SK-N-SH (cell line): ENCODE data around the gene QSOX2. TPM values are rescaled to one million over a fixed set of nuclear protein-coding genes. Genes with fewer than 3 reads are reported as not detected.

Experiments
- CTCF ChIA-PET: fragments of 300-600, 350-600 bp; formaldehyde crosslinking; extraction: SDS; loops from one replicate; lab custom pipeline; 2021; lab: Yijun Ruan, JAX
- POLR2A ChIA-PET: fragments of 350-600 bp; sonication (Branson Sonifier 250); formaldehyde crosslinking; extraction: SDS; loops from one replicate; lab custom pipeline; 2020; ENCODE audit warnings: antibody characterized with exemption, inconsistent platforms; lab: Yijun Ruan, JAX
- DNase-seq: peaks from one replicate; pipeline ENCODE4 v3.0.0; 2012
- H2AFZ ChIP-seq: fragments of 200-600 bp; sonication (generic); 2 replicates; pipeline ENCODE4 v1.8.1; 2016; ENCODE audit warnings: antibody characterized with exemption, mild to moderate bottlenecking, low read depth
- H3F3A ChIP-seq: fragments of 200-600 bp; sonication (generic); replicated peaks from 2 replicates; pipeline ENCODE3; 2016; ENCODE audit warnings: antibody characterized with exemption, mild to moderate bottlenecking; ENCODE audit not compliant: insufficient read depth
- H3K27ac ChIP-seq, 2 experiments: fragments of 200-500 bp in 1 of 2; fragments of 200-600 bp in 1 of 2; sonication (Bioruptor generic) in 1 of 2; sonication (generic), shearing (Covaris generic) in 1 of 2; 2 replicates each; pipeline versions ENCODE4 v1.5.1 to v1.6.1; 2014 to 2016; ENCODE audit warnings: low read depth in 2 of 2, inconsistent platforms in 1 of 2, low read length in 1 of 2, mild to moderate bottlenecking in 1 of 2, mixed read lengths in 1 of 2
- H3K27me3 ChIP-seq: fragments of 200-600 bp; sonication (generic), shearing (Covaris generic); 2 replicates; pipeline ENCODE4 v1.6.1; 2016; ENCODE audit warnings: mixed run types; ENCODE audit not compliant: insufficient read depth
- H3K36me3 ChIP-seq, 2 experiments: fragments of 200-500 bp in 1 of 2; fragments of 200-600 bp in 1 of 2; sonication (Bioruptor generic) in 1 of 2; sonication (generic) in 1 of 2; replicated peaks in 1 of 2; 2 replicates each; pipeline versions ENCODE3 to v1.5.1; 2014 to 2016; ENCODE audit warnings: low read length in 1 of 2, mild to moderate bottlenecking in 1 of 2; ENCODE audit not compliant: insufficient read depth in 2 of 2, control insufficient read depth in 1 of 2
- H3K4me1 ChIP-seq, 2 experiments: fragments of 200-500 bp in 1 of 2; fragments of 200-600 bp in 1 of 2; sonication (Bioruptor generic) in 1 of 2; sonication (generic), shearing (Covaris generic) in 1 of 2; 2 replicates each; pipeline versions ENCODE4 v1.5.1 to v1.6.1; 2014 to 2016; ENCODE audit warnings: low read depth in 1 of 2, low read length in 1 of 2, mixed run types in 1 of 2; ENCODE audit not compliant: insufficient read depth in 2 of 2, control insufficient read depth in 1 of 2
- H3K4me2 ChIP-seq: fragments of 200-600 bp; sonication (generic), shearing (Covaris generic); 2 replicates; pipeline ENCODE4 v1.6.1; 2017; ENCODE audit warnings: mixed run types
- H3K4me3 ChIP-seq, 2 experiments: fragments of 200-500 bp in 1 of 2; fragments of 200-600 bp in 1 of 2; sonication (Bioruptor generic) in 1 of 2; sonication (generic), shearing (Covaris generic) in 1 of 2; 2 replicates each; pipeline versions ENCODE4 v1.5.1 to v1.8.1; 2014 to 2016; ENCODE audit warnings: low read depth in 2 of 2, inconsistent platforms in 1 of 2, low read length in 1 of 2, mild to moderate bottlenecking in 1 of 2, mixed read lengths in 1 of 2, moderate library complexity in 1 of 2
- H3K79me2 ChIP-seq: fragments of 200-600 bp; sonication (generic); 2 replicates; pipeline ENCODE4 v1.8.1; 2017; ENCODE audit warnings: mild to moderate bottlenecking; ENCODE audit not compliant: insufficient read depth
- H3K9ac ChIP-seq: fragments of 200-600 bp; sonication (generic); 2 replicates; pipeline ENCODE4 v1.6.1; 2017; ENCODE audit warnings: mixed run types
- H3K9me2 ChIP-seq: fragments of 200-600 bp; sonication (generic); 2 replicates; pipeline ENCODE4 v1.6.1; 2017; ENCODE audit warnings: mixed run types
- H3K9me3 ChIP-seq: fragments of 200-600 bp; sonication (generic); 2 replicates; pipeline ENCODE4 v1.6.1; 2017; ENCODE audit warnings: mixed run types, mild to moderate bottlenecking, moderate library complexity
- H4K20me1 ChIP-seq: fragments of 200-600 bp; sonication (generic); 2 replicates; pipeline ENCODE4 v1.6.1; 2017; ENCODE audit warnings: mild to moderate bottlenecking, mixed run types; ENCODE audit not compliant: insufficient read depth
- EP300 ChIP-seq, 2 experiments: IDR thresholded peaks; 2 replicates each; pipeline versions ENCODE4 v1.4.0 to v1.6.1; 2012; ENCODE audit warnings: borderline replicate concordance in 1 of 2, low read depth in 1 of 2, low read length in 1 of 2
- EZH2phosphoT487 ChIP-seq: fragments of 200-600 bp; sonication (generic); IDR thresholded peaks from 2 replicates; pipeline ENCODE4 v1.6.1; 2017; ENCODE audit warnings: low read depth, mixed run types, mild to moderate bottlenecking, antibody characterized with exemption, moderate library complexity, borderline replicate concordance
- FOXM1 ChIP-seq: IDR thresholded peaks from 2 replicates; pipeline ENCODE4 v1.4.0; 2012; ENCODE audit warnings: low read depth, mild to moderate bottlenecking
- GABPA ChIP-seq: IDR thresholded peaks from 2 replicates; pipeline ENCODE4 v1.4.0; 2012; ENCODE audit warnings: low read depth, mild to moderate bottlenecking
- JUND ChIP-seq: IDR thresholded peaks from 2 replicates; pipeline ENCODE4 v1.4.0; 2012
- MEF2A ChIP-seq: IDR thresholded peaks from 2 replicates; pipeline ENCODE4 v1.4.0; 2012; ENCODE audit warnings: low read depth, borderline replicate concordance
- RAD21 ChIP-seq: IDR thresholded peaks from 2 replicates; pipeline ENCODE4 v1.6.1; 2012; ENCODE audit warnings: mild to moderate bottlenecking, low read length
- RXRA ChIP-seq: IDR thresholded peaks from 2 replicates; pipeline ENCODE4 v1.4.0; 2012; ENCODE audit warnings: low read depth, mild to moderate bottlenecking, borderline replicate concordance
- SIN3A ChIP-seq: IDR thresholded peaks from 2 replicates; pipeline ENCODE4 v1.6.1; 2012; ENCODE audit warnings: low read depth, mild to moderate bottlenecking, low read length, moderate library complexity, borderline replicate concordance
- TCF12 ChIP-seq: IDR thresholded peaks from 2 replicates; pipeline ENCODE4 v1.4.0; 2012
- YY1 ChIP-seq: IDR thresholded peaks from 2 replicates; pipeline ENCODE4 v1.4.0; 2012; ENCODE audit warnings: low read depth, mild to moderate bottlenecking
- WGBS: methylation state at CpG from one replicate; pipeline ENCODE4 v1.1.6; 2017; ENCODE audit warnings: low lambda C conversion rate; 5-methylcytosine and 5-hydroxymethylcytosine counted together
- polyA plus RNA-seq, 3 experiments: library from polyadenylated mRNA; depleted of rRNA; stranded (reverse); fragments of >200 nt; gene quantifications; 2 replicates each; pipeline ENCODE4 v1.2.3, GENCODE V29; 2012
- TF ChIP-seq, protein P1 (sequence below): IDR thresholded peaks from 2 replicates; pipeline ENCODE4 v1.4.0; 2012; ENCODE audit warnings: low read depth
- TF ChIP-seq, protein P2 (sequence below): fragments of 150-350 bp; IDR thresholded peaks from 2 replicates; pipeline ENCODE4 v1.6.1; 2016; ENCODE audit warnings: mild to moderate bottlenecking, low read depth, low read length
- TF ChIP-seq, protein P3 (sequence below): fragments of 150-350 bp; IDR thresholded peaks from 2 replicates; pipeline ENCODE4 v1.6.1; 2017; ENCODE audit warnings: antibody characterized with exemption, low read length, low read depth, borderline replicate concordance
- TF ChIP-seq, protein P4 (sequence below): IDR thresholded peaks from 2 replicates; pipeline ENCODE4 v1.4.0; 2012; ENCODE audit warnings: low read depth, borderline replicate concordance
- TF ChIP-seq, protein P5 (sequence below): IDR thresholded peaks from 2 replicates; pipeline ENCODE4 v1.4.0; 2012; ENCODE audit warnings: low read depth, borderline replicate concordance

The QSOX2 gene
- polyA plus RNA-seq, 1 of the 3 experiments (the other 2 are of a cell fraction) = 26.6 TPM

DNA sequence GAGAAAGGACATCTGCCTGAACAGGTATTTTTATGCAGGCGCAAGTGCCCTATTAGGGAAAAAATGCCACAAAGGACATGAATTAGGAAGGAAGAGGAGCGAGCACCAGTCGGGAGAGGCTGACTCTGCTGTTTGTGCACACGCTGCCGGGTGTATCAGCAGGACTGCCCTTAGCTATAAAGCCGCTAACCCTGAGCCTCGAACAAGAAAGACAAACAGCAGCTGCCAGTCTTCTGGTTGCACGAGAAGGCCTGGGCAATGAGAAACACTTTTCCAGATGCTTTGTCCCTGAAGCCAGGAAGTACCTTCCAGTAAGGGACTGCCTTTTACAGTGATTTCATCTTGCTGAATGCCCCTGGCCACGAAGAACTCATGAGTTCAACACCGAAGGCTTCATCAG lies 12.6 kb downstream of the QSOX2 start:
- Histone ChIP-seq H3K4me1 (peaks cover 0 to 6% of the 10 kb centered on the region in 2 experiments; a peak in 1 of 4 replicates), H3K36me3 (peaks cover 0 to 28% of the 10 kb centered on the region in 2 experiments), H4K20me1 (peaks cover 31% of the 10 kb centered on the region), H3K9ac (no peak overlapping the region), H3K9me2 (no peaks in the 10 kb centered on the region), H3K9me3 (no peaks in the 10 kb centered on the region), H2AFZ (no peak overlapping the region), H3K4me3 (no peak overlapping the region), H3K79me2 (peaks cover 3% of the 10 kb centered on the region; the same call in 1 of the 2 replicates), H3F3A (peaks cover 4% of the 10 kb centered on the region), H3K27ac (no peak overlapping the region), H3K27me3 (no peaks in the 10 kb centered on the region), H3K4me2 (no peak overlapping the region)
- no peak for DNase-seq
- POLR2A ChIA-PET = no interaction called here
- TF ChIP-seq, protein P1, sequence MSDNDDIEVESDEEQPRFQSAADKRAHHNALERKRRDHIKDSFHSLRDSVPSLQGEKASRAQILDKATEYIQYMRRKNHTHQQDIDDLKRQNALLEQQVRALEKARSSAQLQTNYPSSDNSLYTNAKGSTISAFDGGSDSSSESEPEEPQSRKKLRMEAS = no peak
- no peak for TF ChIP-seq SIN3A
- TF ChIP-seq, protein P2, sequence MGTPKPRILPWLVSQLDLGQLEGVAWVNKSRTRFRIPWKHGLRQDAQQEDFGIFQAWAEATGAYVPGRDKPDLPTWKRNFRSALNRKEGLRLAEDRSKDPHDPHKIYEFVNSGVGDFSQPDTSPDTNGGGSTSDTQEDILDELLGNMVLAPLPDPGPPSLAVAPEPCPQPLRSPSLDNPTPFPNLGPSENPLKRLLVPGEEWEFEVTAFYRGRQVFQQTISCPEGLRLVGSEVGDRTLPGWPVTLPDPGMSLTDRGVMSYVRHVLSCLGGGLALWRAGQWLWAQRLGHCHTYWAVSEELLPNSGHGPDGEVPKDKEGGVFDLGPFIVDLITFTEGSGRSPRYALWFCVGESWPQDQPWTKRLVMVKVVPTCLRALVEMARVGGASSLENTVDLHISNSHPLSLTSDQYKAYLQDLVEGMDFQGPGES = no peak
- TF ChIP-seq YY1 = no peak
- no peak for TF ChIP-seq JUND
- TF ChIP-seq, protein P3, sequence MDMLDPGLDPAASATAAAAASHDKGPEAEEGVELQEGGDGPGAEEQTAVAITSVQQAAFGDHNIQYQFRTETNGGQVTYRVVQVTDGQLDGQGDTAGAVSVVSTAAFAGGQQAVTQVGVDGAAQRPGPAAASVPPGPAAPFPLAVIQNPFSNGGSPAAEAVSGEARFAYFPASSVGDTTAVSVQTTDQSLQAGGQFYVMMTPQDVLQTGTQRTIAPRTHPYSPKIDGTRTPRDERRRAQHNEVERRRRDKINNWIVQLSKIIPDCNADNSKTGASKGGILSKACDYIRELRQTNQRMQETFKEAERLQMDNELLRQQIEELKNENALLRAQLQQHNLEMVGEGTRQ = no peak
- TF ChIP-seq RAD21 = no peak
- no peak for TF ChIP-seq EZH2phosphoT487
- no peak for TF ChIP-seq GABPA
- no peak for TF ChIP-seq FOXM1
- TF ChIP-seq, protein P4, sequence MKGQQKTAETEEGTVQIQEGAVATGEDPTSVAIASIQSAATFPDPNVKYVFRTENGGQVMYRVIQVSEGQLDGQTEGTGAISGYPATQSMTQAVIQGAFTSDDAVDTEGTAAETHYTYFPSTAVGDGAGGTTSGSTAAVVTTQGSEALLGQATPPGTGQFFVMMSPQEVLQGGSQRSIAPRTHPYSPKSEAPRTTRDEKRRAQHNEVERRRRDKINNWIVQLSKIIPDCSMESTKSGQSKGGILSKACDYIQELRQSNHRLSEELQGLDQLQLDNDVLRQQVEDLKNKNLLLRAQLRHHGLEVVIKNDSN = no peak
- CTCF ChIA-PET = interaction anchor here (1.3 kb wide), 1 partner anchor 62 kb away, joined by 3 read pairs; no protein-coding TSS in a partner anchor
- 89% methylated on average over 10 of the region's 10 CpGs for WGBS

DNA sequence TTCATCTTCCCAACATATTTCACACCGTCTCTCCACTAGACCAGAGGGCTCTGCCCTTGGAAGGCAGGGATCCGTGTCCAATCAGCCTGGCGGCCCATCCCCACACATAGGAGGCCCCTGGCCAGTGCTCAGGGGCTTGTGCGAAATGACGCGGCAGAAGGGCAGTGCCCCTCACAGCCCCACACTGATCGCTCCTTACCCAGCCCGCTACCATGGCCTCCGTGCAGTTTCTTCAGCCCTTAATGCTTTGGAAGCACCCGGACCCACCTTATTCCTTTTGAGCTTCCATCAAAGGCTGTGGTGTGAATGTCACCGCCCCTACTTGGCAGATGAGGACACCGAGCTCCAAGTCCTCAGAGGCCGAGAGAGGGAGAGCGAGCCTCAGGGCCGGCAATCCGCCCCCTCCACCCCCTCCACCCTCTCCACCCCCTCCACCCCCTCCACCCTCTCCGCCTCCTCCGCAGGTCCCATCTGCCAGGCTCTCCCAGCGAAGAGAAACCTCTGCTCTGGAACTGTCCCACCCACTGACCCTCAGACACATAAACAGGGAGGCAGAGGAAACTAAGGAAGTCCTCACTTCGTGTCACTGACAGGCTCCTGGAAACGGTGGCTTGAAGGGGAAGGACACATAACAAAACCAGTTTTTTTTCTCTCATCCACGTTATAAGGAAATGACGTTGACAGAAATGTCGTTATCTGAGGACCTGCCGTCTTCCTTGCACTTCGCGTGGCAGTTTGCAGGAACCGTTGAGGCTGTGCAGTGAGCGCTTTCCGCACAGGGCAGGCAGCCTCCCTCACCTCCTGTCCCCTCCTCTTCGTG lies 13.9 kb downstream of the QSOX2 start:
- H3K79me2 ChIP-seq = peaks cover 3% of the 10 kb centered on the region; the same call in 1 of the 2 replicates
- no peaks in the 10 kb centered on the region for H3K9me2 ChIP-seq
- H3K27me3 ChIP-seq = no peaks in the 10 kb centered on the region
- H3K9ac ChIP-seq = no peak overlapping the region
- ChIA-PET CTCF (interaction anchor here (0.6 to 1.0 kb wide), 2 partner anchors 17 to 142 kb away, joined by 3 read pairs; no protein-coding TSS in a partner anchor), POLR2A (no interaction called here)
- DNase-seq = no peak
- no peak overlapping the region for H3K4me3 ChIP-seq
- no peak overlapping the region for H2AFZ ChIP-seq
- H3F3A ChIP-seq = peaks cover 4% of the 10 kb centered on the region
- peaks cover 0 to 11% of the 10 kb centered on the region in 2 experiments; a peak in 1 of 4 replicates for H3K4me1 ChIP-seq
- H3K9me3 ChIP-seq = no peaks in the 10 kb centered on the region
- H3K36me3 ChIP-seq = peaks cover 0 to 24% of the 10 kb centered on the region in 2 experiments
- peaks cover 32% of the 10 kb centered on the region for H4K20me1 ChIP-seq
- TF ChIP-seq SIN3A (no peak), FOXM1 (no peak), MEF2A (no peak), EP300 (IDR thresholded peaks at IDR 0.05; ENCODE audit: borderline replicate concordance in 1 of 2, low read depth in 1 of 2, low read length in 1 of 2) (no peak), RXRA (no peak), TCF12 (no peak), EZH2phosphoT487 (no peak)
- TF ChIP-seq, protein P1 = no peak
- TF ChIP-seq, protein P4 = no peak
- TF ChIP-seq, protein P5, sequence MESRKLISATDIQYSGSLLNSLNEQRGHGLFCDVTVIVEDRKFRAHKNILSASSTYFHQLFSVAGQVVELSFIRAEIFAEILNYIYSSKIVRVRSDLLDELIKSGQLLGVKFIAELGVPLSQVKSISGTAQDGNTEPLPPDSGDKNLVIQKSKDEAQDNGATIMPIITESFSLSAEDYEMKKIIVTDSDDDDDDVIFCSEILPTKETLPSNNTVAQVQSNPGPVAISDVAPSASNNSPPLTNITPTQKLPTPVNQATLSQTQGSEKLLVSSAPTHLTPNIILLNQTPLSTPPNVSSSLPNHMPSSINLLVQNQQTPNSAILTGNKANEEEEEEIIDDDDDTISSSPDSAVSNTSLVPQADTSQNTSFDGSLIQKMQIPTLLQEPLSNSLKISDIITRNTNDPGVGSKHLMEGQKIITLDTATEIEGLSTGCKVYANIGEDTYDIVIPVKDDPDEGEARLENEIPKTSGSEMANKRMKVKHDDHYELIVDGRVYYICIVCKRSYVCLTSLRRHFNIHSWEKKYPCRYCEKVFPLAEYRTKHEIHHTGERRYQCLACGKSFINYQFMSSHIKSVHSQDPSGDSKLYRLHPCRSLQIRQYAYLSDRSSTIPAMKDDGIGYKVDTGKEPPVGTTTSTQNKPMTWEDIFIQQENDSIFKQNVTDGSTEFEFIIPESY = no peak
- WGBS = 96% methylated on average over 30 of the region's 31 CpGs
- H3K4me2 ChIP-seq = no peak overlapping the region
- H3K27ac ChIP-seq = no peak overlapping the region
